Ishikawa (cell line): ENCODE measurements around the gene RIN2.

ENCODE experiments used
- EGR1 ChIP-seq: IDR thresholded peaks from 2 replicates; pipeline ENCODE4 v1.6.1; 2012
- EP300 ChIP-seq: IDR thresholded peaks from 2 replicates; pipeline ENCODE4 v1.6.1; 2012; ENCODE audit warnings: borderline replicate concordance
- RAD21 ChIP-seq: IDR thresholded peaks from 2 replicates; pipeline ENCODE4 v1.6.1; 2012; ENCODE audit warnings: low read depth
- TAF1 ChIP-seq: IDR thresholded peaks from 2 replicates; pipeline ENCODE4 v1.6.1; 2012; ENCODE audit warnings: low read depth, mild to moderate bottlenecking
- YY1 ChIP-seq: IDR thresholded peaks from 2 replicates; pipeline ENCODE4 v1.6.1; 2012; ENCODE audit warnings: low read depth
- TF ChIP-seq, protein P1 (sequence below): IDR thresholded peaks from 2 replicates; pipeline ENCODE4 v1.6.1; 2012
- TF ChIP-seq, protein P2 (sequence below): IDR thresholded peaks from 2 replicates; pipeline ENCODE4 v1.6.1; 2012; ENCODE audit warnings: low read depth, mild to moderate bottlenecking

DNA sequence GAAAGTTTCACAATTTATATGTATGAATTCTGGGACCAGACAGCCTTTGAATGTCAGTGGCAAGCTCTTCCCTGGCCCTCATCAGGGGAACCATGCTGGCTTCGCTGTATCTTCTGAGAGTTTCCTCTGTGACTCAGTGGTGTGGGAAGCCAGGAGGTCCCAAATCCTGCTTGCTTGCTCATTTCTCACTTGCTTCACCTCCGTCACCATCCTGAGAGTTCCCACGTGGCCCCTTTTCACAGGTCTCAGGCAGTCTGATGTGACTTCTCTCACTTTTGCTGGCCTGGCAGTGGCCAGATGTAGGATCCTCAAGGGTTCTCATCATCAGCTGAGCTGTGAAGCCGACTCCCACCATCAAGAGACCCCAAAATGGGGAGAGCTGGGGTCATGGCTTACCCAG, 28.4 kb upstream of the RIN2 start:
- TF ChIP-seq YY1 (no peak), RAD21 (no peak), EP300 (no peak), EGR1 (no peak), TAF1 (no peak)
- TF ChIP-seq, protein P1, sequence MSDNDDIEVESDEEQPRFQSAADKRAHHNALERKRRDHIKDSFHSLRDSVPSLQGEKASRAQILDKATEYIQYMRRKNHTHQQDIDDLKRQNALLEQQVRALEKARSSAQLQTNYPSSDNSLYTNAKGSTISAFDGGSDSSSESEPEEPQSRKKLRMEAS = no peak
- TF ChIP-seq, protein P2, sequence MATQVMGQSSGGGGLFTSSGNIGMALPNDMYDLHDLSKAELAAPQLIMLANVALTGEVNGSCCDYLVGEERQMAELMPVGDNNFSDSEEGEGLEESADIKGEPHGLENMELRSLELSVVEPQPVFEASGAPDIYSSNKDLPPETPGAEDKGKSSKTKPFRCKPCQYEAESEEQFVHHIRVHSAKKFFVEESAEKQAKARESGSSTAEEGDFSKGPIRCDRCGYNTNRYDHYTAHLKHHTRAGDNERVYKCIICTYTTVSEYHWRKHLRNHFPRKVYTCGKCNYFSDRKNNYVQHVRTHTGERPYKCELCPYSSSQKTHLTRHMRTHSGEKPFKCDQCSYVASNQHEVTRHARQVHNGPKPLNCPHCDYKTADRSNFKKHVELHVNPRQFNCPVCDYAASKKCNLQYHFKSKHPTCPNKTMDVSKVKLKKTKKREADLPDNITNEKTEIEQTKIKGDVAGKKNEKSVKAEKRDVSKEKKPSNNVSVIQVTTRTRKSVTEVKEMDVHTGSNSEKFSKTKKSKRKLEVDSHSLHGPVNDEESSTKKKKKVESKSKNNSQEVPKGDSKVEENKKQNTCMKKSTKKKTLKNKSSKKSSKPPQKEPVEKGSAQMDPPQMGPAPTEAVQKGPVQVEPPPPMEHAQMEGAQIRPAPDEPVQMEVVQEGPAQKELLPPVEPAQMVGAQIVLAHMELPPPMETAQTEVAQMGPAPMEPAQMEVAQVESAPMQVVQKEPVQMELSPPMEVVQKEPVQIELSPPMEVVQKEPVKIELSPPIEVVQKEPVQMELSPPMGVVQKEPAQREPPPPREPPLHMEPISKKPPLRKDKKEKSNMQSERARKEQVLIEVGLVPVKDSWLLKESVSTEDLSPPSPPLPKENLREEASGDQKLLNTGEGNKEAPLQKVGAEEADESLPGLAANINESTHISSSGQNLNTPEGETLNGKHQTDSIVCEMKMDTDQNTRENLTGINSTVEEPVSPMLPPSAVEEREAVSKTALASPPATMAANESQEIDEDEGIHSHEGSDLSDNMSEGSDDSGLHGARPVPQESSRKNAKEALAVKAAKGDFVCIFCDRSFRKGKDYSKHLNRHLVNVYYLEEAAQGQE = no peak
